OCI-LY3 (cell line): ENCODE measurements around the gene ZNF277.

Experiments used
- H2AFZ ChIP-seq: fragments of 200-600, 300-600 bp; shearing (Covaris generic); 2 replicates; pipeline ENCODE4 v1.6.0; 2014; ENCODE audit warnings: antibody characterized with exemption, low read depth, low read length
- H3K27ac ChIP-seq: fragments of 200-600, 300-600 bp; sonication (generic); 2 replicates; pipeline ENCODE4 v1.5.1; 2014; ENCODE audit warnings: mild to moderate bottlenecking, low read length, moderate library complexity, mixed read lengths
- H3K27me3 ChIP-seq: fragments of 200-600, 300-600 bp; sonication (generic); 2 replicates; pipeline ENCODE4 v1.6.1; 2014; ENCODE audit warnings: low read depth, low read length, mixed read lengths
- H3K36me3 ChIP-seq: fragments of 200-600, 300-600 bp; sonication (generic); replicated peaks from 2 replicates; pipeline ENCODE3; 2014; ENCODE audit warnings: low read depth, low read length, mixed read lengths
- H3K4me1 ChIP-seq: fragments of 300-600, 200-600 bp; sonication (generic); 2 replicates; pipeline ENCODE4 v1.6.1; 2014; ENCODE audit warnings: low read length, mixed read lengths
- H3K4me2 ChIP-seq: fragments of 200-600, 300-600 bp; sonication (generic); 2 replicates; pipeline ENCODE4 v1.6.1; 2014; ENCODE audit warnings: low read length, mixed read lengths
- H3K4me3 ChIP-seq: fragments of 300-600, 200-600 bp; sonication (generic); 2 replicates; pipeline ENCODE4 v1.5.1; 2014; ENCODE audit warnings: antibody characterized with exemption, mild to moderate bottlenecking, low read length, moderate library complexity
- H3K79me2 ChIP-seq: fragments of 300-600, 200-600 bp; shearing (Covaris generic); 2 replicates; pipeline ENCODE4 v1.6.1; 2014; ENCODE audit warnings: mild to moderate bottlenecking, low read length, mixed read lengths
- H3K9ac ChIP-seq: fragments of 300-600, 200-600 bp; shearing (Covaris generic); 2 replicates; pipeline ENCODE4 v1.6.0; 2014; ENCODE audit warnings: mild to moderate bottlenecking, low read length, moderate library complexity
- H3K9me3 ChIP-seq: fragments of 200-600, 300-600 bp; shearing (Covaris generic); 2 replicates; pipeline ENCODE4 v1.6.1; 2014; ENCODE audit warnings: low read length, mixed read lengths; ENCODE audit not compliant: insufficient read depth
- H4K20me1 ChIP-seq: fragments of 200-600, 300-600 bp; sonication (generic); 2 replicates; pipeline ENCODE4 v1.6.1; 2016; ENCODE audit warnings: low read length, mixed read lengths; ENCODE audit not compliant: insufficient read depth
- CTCF ChIP-seq: fragments of 200-600, 300-600 bp; sonication (generic); IDR thresholded peaks from 2 replicates; pipeline ENCODE4 v1.5.1; 2014; ENCODE audit warnings: antibody characterized with exemption, low read length, low read depth
- EZH2phosphoT487 ChIP-seq: fragments of 200-600 bp; shearing (Covaris generic); IDR thresholded peaks from 2 replicates; pipeline ENCODE4 v1.6.1; 2018; ENCODE audit warnings: antibody characterized with exemption, mixed run types, low read depth

Gene ZNF277

GRCh38 chr7:112252691-112253090, 46.2 kb downstream of the ZNF277 start:
- Histone ChIP-seq H3K4me1 (no peaks in the 10 kb centered on the region), H2AFZ (no peak overlapping the region), H3K4me2 (no peak overlapping the region), H3K27me3 (no peaks in the 10 kb centered on the region), H3K79me2 (no peaks in the 10 kb centered on the region), H3K36me3 (no peaks in the 10 kb centered on the region), H4K20me1 (no peaks in the 10 kb centered on the region), H3K4me3 (no peak overlapping the region), H3K9ac (no peak overlapping the region), H3K9me3 (no peaks in the 10 kb centered on the region), H3K27ac (no peak overlapping the region)
- TF ChIP-seq CTCF = no peak
- no peak for TF ChIP-seq EZH2phosphoT487

- no peaks in the 10 kb centered on the region for H3K79me2 ChIP-seq
- H4K20me1 ChIP-seq = no peaks in the 10 kb centered on the region
- no peak overlapping the region for H2AFZ ChIP-seq
- no peaks in the 10 kb centered on the region for H3K36me3 ChIP-seq
- H3K4me1 ChIP-seq = no peaks in the 10 kb centered on the region
- no peak overlapping the region for H3K4me3 ChIP-seq
- H3K4me2 ChIP-seq = no peak overlapping the region
- no peak overlapping the region for H3K27ac ChIP-seq
- no peaks in the 10 kb centered on the region for H3K27me3 ChIP-seq
- TF ChIP-seq CTCF (no peak), EZH2phosphoT487 (no peak)
- H3K9me3 ChIP-seq = no peaks in the 10 kb centered on the region
- H3K9ac ChIP-seq = no peak overlapping the region
Measured at GRCh38 chr7:112254156-112254555, 47.7 kb downstream of the ZNF277 start.

GRCh38 chr7:112254709-112255387, 48.4 kb downstream of the ZNF277 start:
- H3K36me3 ChIP-seq = no peaks in the 10 kb centered on the region
- H2AFZ ChIP-seq = no peak overlapping the region
- H3K4me2 ChIP-seq = no peak overlapping the region
- no peak overlapping the region for H3K27ac ChIP-seq
- H3K9ac ChIP-seq = no peak overlapping the region
- no peaks in the 10 kb centered on the region for H3K9me3 ChIP-seq
- H3K27me3 ChIP-seq = no peaks in the 10 kb centered on the region
- no peaks in the 10 kb centered on the region for H3K79me2 ChIP-seq
- H3K4me3 ChIP-seq = no peak overlapping the region
- no peak for TF ChIP-seq EZH2phosphoT487
- TF ChIP-seq CTCF = no peak
- H3K4me1 ChIP-seq = no peaks in the 10 kb centered on the region
- H4K20me1 ChIP-seq = no peaks in the 10 kb centered on the region

- H3K9ac ChIP-seq = no peak overlapping the region
- H3K9me3 ChIP-seq = no peaks in the 10 kb centered on the region
- H3K4me3 ChIP-seq = no peak overlapping the region
- H4K20me1 ChIP-seq = no peaks in the 10 kb centered on the region
- no peak overlapping the region for H3K27ac ChIP-seq
- no peaks in the 10 kb centered on the region for H3K27me3 ChIP-seq
- H3K79me2 ChIP-seq = no peaks in the 10 kb centered on the region
- H3K36me3 ChIP-seq = no peaks in the 10 kb centered on the region
- TF ChIP-seq CTCF (no peak), EZH2phosphoT487 (no peak)
- H3K4me2 ChIP-seq = no peak overlapping the region
- no peaks in the 10 kb centered on the region for H3K4me1 ChIP-seq
- no peak overlapping the region for H2AFZ ChIP-seq
Measured at GRCh38 chr7:112255388-112255720, 48.9 kb downstream of the ZNF277 start.
